Measurements from ENCODE around the gene MED16. TPM values are rescaled to one million over a fixed set of nuclear protein-coding genes. Genes with fewer than 3 reads are reported as not detected.

The MED16 gene
- total RNA-seq, 6 experiments from 2014 or later = 32.0 to 35.7 (median 33.3) TPM

DNA sequence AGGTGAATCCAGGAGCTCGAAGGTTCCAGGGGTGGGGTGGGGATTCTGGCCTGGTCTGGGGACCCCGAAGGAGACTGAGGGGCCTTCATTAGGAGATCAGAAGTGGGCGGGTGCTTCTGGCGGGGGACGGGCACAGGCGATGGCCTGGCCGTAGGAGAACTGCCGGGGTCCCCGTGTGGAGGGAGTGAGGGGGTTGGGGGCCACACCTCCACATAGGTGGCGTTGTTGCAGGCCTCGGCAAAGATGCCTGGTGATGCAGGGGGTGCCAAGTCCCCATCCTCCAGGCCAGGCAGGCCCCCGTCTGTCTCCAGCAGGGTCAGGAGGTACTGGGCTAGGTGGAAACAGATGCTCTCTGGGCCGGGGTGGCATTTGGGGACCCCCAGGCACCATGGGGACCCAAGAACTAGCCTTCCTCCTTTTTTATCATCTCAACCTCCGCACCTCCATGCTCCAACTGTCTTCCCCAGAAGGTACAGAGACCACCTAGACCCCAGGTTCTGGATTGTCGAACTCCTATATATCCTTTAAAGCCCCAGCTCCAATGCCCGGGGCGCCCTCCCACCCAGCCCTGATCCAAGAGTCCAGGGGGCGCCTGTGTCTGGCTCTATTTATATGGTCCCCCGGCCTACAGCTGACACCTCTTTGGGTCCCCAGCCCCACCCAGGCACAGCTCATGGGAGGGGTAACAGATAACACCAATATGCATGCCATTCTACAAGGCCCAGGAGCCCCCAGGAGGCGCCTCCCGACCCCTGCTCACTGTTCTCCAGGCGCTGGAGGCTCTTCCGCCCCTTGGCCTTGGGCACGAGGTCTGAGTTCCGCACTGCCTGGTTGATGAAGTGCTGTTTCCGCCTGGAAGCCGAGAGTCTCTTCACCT, 8.5 kb upstream of the MED16 start:
- H3K36me3 ChIP-seq = peaks cover 0 to 6% (median 0%) of the 10 kb centered on the region in 4 donors

DNA sequence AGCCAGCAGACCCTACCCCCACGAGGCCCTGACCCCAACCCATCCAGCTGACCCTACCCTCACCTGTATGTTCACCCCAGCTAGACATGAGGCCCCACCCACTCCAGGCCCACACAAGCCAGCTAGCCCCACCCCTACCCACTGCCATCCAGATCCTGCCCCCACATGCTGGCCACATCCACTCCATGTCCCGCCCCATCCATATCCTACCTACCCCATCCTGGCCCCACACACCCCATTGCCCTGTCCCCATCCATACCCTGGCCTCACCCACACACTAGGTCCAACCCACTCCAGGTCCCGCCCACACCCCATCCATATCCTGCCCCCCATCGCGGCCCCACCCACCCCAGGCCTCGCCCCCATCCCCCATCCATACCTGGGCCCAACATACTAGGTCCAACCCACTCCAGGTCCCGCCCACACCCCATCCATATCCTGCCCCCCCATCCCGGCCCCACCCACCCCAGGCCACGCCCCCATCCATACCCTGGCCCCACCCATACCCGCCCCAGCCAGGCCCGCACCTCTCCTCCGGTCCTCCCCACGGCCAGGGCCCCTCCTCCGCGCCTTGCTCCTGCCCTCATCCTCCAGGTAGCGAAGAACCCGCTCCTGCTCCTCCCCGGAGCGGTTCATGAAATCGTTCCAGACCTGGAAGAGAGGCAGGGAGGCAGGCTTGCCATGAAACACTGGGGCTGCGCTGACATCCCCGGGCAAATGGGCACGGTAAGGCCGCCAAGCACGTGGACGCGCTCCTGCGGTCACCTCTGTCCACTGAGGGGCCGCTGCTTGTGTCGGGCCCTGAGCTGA, 7.5 kb upstream of the MED16 start:
- Histone ChIP-seq H3K27ac (no peak overlapping the region), H3K4me3 (no peak overlapping the region), H3K9me3 (no peaks in the 10 kb centered on the region), H3K4me1 (peaks cover 0 to 11% (median 0%) of the 10 kb centered on the region in 4 donors), H3K36me3 (peaks cover 0 to 6% (median 0%) of the 10 kb centered on the region in 4 donors), H3K27me3 (no peaks in the 10 kb centered on the region)
- peak in 2 of 4 donors; percentile 9 to 15 for ATAC-seq
- TF ChIP-seq CTCF (IDR thresholded peaks at IDR 0.05) = no peak
- TF ChIP-seq POLR2A (IDR thresholded peaks at IDR 0.05) = no peak
- intact Hi-C loops (cut with DNase I) = no loop called here
- no peak for DNase-seq
- WGBS (ENCODE audit: insufficient coverage, low coverage, low lambda C conversion rate, missing lambda C conversion rate) = 81% methylated on average over 24 of the region's 30 CpGs

More for the DNA sequence above, 8.5 kb upstream of the MED16 start:
- WGBS (ENCODE audit: insufficient coverage, low coverage, low lambda C conversion rate, missing lambda C conversion rate) = 100% methylated on average over 3 of the region's 27 CpGs
- intact Hi-C loops (cut with DNase I) = no loop called here
- DNase-seq (no peak), ATAC-seq (no peak)
- Histone ChIP-seq H3K4me3 (no peak overlapping the region), H3K4me1 (peaks cover 0 to 11% (median 0%) of the 10 kb centered on the region in 4 donors), H3K27me3 (no peaks in the 10 kb centered on the region), H3K9me3 (no peaks in the 10 kb centered on the region), H3K27ac (peak overlapping the region in 1 of 3 donors; percentile 29)
- TF ChIP-seq CTCF (IDR thresholded peaks at IDR 0.05) = no peak
- no peak for TF ChIP-seq POLR2A (IDR thresholded peaks at IDR 0.05)

GRCh38 chr19:900043-900301, 7.0 kb upstream of the MED16 start:
- Histone ChIP-seq H3K4me1 (peaks cover 0 to 11% (median 0%) of the 10 kb centered on the region in 4 donors), H3K27me3 (no peaks in the 10 kb centered on the region), H3K36me3 (peaks cover 0 to 6% (median 0%) of the 10 kb centered on the region in 4 donors), H3K9me3 (no peaks in the 10 kb centered on the region), H3K4me3 (no peak overlapping the region), H3K27ac (no peak overlapping the region)
- no peak for ATAC-seq
- intact Hi-C loops (cut with DNase I) = no loop called here
- WGBS (ENCODE audit: insufficient coverage, low coverage, low lambda C conversion rate, missing lambda C conversion rate) = 82% methylated on average over 3 of the region's 15 CpGs
- TF ChIP-seq CTCF (IDR thresholded peaks at IDR 0.05) = no peak
- no peak for TF ChIP-seq POLR2A (IDR thresholded peaks at IDR 0.05)
- no peak for DNase-seq

DNA sequence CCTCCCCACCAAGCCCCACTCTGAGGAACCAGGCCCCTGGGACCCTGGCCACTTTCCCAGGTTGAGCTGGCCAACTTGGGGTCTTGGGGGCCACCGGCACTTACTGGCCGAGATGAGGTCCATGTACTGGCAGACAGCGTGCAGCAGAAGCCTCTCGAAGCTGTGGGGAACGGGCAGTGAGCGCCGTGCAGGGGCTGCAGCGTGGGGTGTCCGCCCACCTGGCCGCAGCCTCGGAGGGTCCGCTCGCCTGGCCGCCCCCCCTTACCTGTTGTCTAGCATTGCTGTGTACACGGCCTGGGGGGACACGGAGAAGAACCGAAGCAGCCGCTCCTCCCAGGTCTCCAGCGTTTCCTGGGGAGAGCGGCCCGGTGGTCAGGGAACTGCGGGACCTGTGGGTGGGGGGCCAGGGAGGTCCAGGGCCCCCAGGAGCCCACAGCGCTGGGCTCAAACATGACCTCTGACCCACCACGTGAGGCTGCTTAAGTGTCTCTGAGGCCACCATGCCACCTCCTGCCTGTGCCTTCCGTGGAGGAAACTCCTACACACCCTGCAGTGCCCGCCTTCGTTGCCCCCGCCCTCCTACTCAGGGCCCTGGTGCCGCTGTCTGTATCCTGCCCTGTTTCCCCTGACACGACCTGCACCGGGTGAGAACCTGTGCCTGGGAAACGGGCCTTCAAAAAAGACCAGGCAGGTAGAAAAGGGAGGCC, 6.5 kb upstream of the MED16 start:
- intact Hi-C loops (cut with DNase I) = no loop called here
- no peak for DNase-seq
- WGBS (ENCODE audit: insufficient coverage, low coverage, low lambda C conversion rate, missing lambda C conversion rate) = 92% methylated on average over 9 of the region's 32 CpGs
- H3K4me1 ChIP-seq = peaks cover 0 to 11% (median 0%) of the 10 kb centered on the region in 4 donors
- H3K9me3 ChIP-seq = no peaks in the 10 kb centered on the region
- no peaks in the 10 kb centered on the region for H3K27me3 ChIP-seq
- H3K4me3 ChIP-seq = no peak overlapping the region
- H3K27ac ChIP-seq = no peak overlapping the region
- H3K36me3 ChIP-seq = peaks cover 0 to 6% (median 0%) of the 10 kb centered on the region in 4 donors
- ATAC-seq = no peak
- TF ChIP-seq POLR2A (IDR thresholded peaks at IDR 0.05) (no peak), CTCF (IDR thresholded peaks at IDR 0.05) (no peak)

All from right lobe of liver (tissue), 6 donors.